Glutamatergic neuron (in vitro differentiated cells): ENCODE data around the gene TNPO2. TPM values are rescaled to one million over a fixed set of nuclear protein-coding genes. Genes with fewer than 3 reads are reported as not detected.

ENCODE experiments used
- DNase-seq: peaks from one replicate; pipeline ENCODE4 v3.0.0; 2022
- H3K27ac Mint-ChIP-seq: one replicate; pipeline ENCODE4 v1.8.0; 2020; ENCODE audit warnings: mild to moderate bottlenecking, mixed read lengths, inconsistent platforms; ENCODE audit not compliant: unreplicated experiment
- H3K27me3 Mint-ChIP-seq: one replicate; pipeline ENCODE4 v1.8.0; 2020; ENCODE audit warnings: mild to moderate bottlenecking, moderate library complexity, mixed read lengths, inconsistent platforms; ENCODE audit not compliant: unreplicated experiment
- H3K36me3 Mint-ChIP-seq: one replicate; pipeline ENCODE4 v1.8.0; 2020; ENCODE audit warnings: mild to moderate bottlenecking, mixed read lengths, inconsistent platforms; ENCODE audit not compliant: unreplicated experiment
- H3K4me1 Mint-ChIP-seq: one replicate; pipeline ENCODE4 v1.8.0; 2020; ENCODE audit warnings: mild to moderate bottlenecking, low read depth, mixed read lengths, inconsistent platforms; ENCODE audit not compliant: unreplicated experiment
- H3K4me3 Mint-ChIP-seq: one replicate; pipeline ENCODE4 v1.8.0; 2020; ENCODE audit warnings: mild to moderate bottlenecking, mixed read lengths, inconsistent platforms; ENCODE audit not compliant: unreplicated experiment
- H3K9me3 Mint-ChIP-seq: one replicate; pipeline ENCODE4 v1.8.0; 2020; ENCODE audit warnings: mild to moderate bottlenecking, moderate library complexity, mixed read lengths, inconsistent platforms; ENCODE audit not compliant: unreplicated experiment
- CTCF ChIP-seq: fragments of 200-600 bp; sonication (generic); IDR thresholded peaks from one replicate; pipeline ENCODE4 v1.5.0; 2021; ENCODE audit not compliant: partially characterized antibody, unreplicated experiment
- total RNA-seq: library from RNA; stranded (reverse); fragmentation: NEBNext Ultra II Directional; extraction: Animal tissue kit (Norgen Biotek cat#: 25700); gene quantifications from one replicate; pipeline ENCODE4 v1.2.1, GENCODE V29; 2021; ENCODE audit not compliant: unreplicated experiment

Gene TNPO2
- total RNA-seq, 1 donor from 2014 or later: 135 TPM

GRCh38 chr19:12722566-12723380 is 959 bp downstream of the TNPO2 start:
- Mint-ChIP-seq H3K4me3 (peak overlapping the region; percentile 98), H3K9me3 (peaks cover 26% of the 10 kb centered on the region), H3K4me1 (peaks cover 6% of the 10 kb centered on the region), H3K27me3 (peaks cover 16% of the 10 kb centered on the region), H3K36me3 (no peaks in the 10 kb centered on the region), H3K27ac (peak overlapping the region; percentile 98)
- DNase-seq: peak; percentile 92
- TF ChIP-seq CTCF: no peak

- DNase-seq: peak; percentile 77
- Mint-ChIP-seq H3K4me1 (peaks cover 6% of the 10 kb centered on the region), H3K4me3 (peak overlapping the region; percentile 98), H3K9me3 (peaks cover 26% of the 10 kb centered on the region), H3K36me3 (no peaks in the 10 kb centered on the region), H3K27me3 (peaks cover 16% of the 10 kb centered on the region), H3K27ac (peak overlapping the region; percentile 95)
- TF ChIP-seq CTCF: no peak
Measured at GRCh38 chr19:12721656-12722565, 1.8 kb downstream of the TNPO2 start.

GRCh38 chr19:12720851-12721655 is 2.7 kb downstream of the TNPO2 start:
- DNase-seq: peak; percentile 53
- peaks cover 18% of the 10 kb centered on the region for H3K27me3 Mint-ChIP-seq
- peak overlapping the region; percentile 98 for H3K4me3 Mint-ChIP-seq
- no peaks in the 10 kb centered on the region for H3K36me3 Mint-ChIP-seq
- H3K9me3 Mint-ChIP-seq: peaks cover 28% of the 10 kb centered on the region
- H3K27ac Mint-ChIP-seq: peak overlapping the region; percentile 97
- peaks cover 6% of the 10 kb centered on the region for H3K4me1 Mint-ChIP-seq
- TF ChIP-seq CTCF: no peak

- TF ChIP-seq CTCF: no peak
- peaks cover 6% of the 10 kb centered on the region for H3K4me1 Mint-ChIP-seq
- H3K27ac Mint-ChIP-seq: peak overlapping the region; percentile 97
- no peak for DNase-seq
- peaks cover 28% of the 10 kb centered on the region for H3K9me3 Mint-ChIP-seq
- H3K27me3 Mint-ChIP-seq: peaks cover 18% of the 10 kb centered on the region
- H3K36me3 Mint-ChIP-seq: no peaks in the 10 kb centered on the region
- H3K4me3 Mint-ChIP-seq: peak overlapping the region; percentile 98
Measured at GRCh38 chr19:12720296-12720695, 3.4 kb downstream of the TNPO2 start.
